ENCODE data around the gene USH1C.

The USH1C gene

GRCh38 chr11:17496406-17496805 lies 47.8 kb downstream of the USH1C start:
- ATAC-seq, result peak; percentile 16; the same call in 1 of the 3 replicates
- no peak for TF ChIP-seq OSR1 (CRISPR knock-in tag; IDR thresholded peaks at IDR 0.05)
- TF ChIP-seq RARB (CRISPR knock-in tag; IDR thresholded peaks at IDR 0.05), result no peak
- TF ChIP-seq ZNF565 (CRISPR knock-in tag; conservative IDR thresholded peaks at IDR 0.05; ENCODE audit: low read depth), result no peak
- TF ChIP-seq ARNTL (CRISPR knock-in tag; IDR thresholded peaks at IDR 0.05; ENCODE audit: borderline replicate concordance, low read depth), result no peak
- no peak for TF ChIP-seq ESRRG (CRISPR knock-in tag; IDR thresholded peaks at IDR 0.05)
- TF ChIP-seq SNAI2 (CRISPR knock-in tag; IDR thresholded peaks at IDR 0.05), result no peak
- TF ChIP-seq ZC3H10 (CRISPR knock-in tag; IDR thresholded peaks at IDR 0.05), result no peak
- TF ChIP-seq BACH2 (CRISPR knock-in tag; IDR thresholded peaks at IDR 0.05; ENCODE audit: borderline replicate concordance), result no peak

- TF ChIP-seq ESRRG (CRISPR knock-in tag; IDR thresholded peaks at IDR 0.05) (no peak), ZNF70 (CRISPR knock-in tag; IDR thresholded peaks at IDR 0.05) (no peak), ARNTL (CRISPR knock-in tag; IDR thresholded peaks at IDR 0.05; ENCODE audit: borderline replicate concordance, low read depth) (no peak), CSDC2 (CRISPR knock-in tag; IDR thresholded peaks at IDR 0.05) (no peak), ZFP30 (CRISPR knock-in tag; IDR thresholded peaks at IDR 0.05) (no peak), ZNF565 (CRISPR knock-in tag; conservative IDR thresholded peaks at IDR 0.05; ENCODE audit: low read depth) (no peak), TSHZ2 (CRISPR knock-in tag; IDR thresholded peaks at IDR 0.05) (no peak), CSRNP3 (CRISPR knock-in tag; IDR thresholded peaks at IDR 0.05) (no peak), OSR1 (CRISPR knock-in tag; IDR thresholded peaks at IDR 0.05) (no peak), ZC3H10 (CRISPR knock-in tag; IDR thresholded peaks at IDR 0.05) (no peak)
- no peak for ATAC-seq
Measured at GRCh38 chr11:17494019-17494418, 50.2 kb downstream of the USH1C start.

GRCh38 chr11:17490938-17491337 lies 53.3 kb downstream of the USH1C start:
- TF ChIP-seq ZFP30 (CRISPR knock-in tag; IDR thresholded peaks at IDR 0.05), result no peak
- TF ChIP-seq, protein P1, sequence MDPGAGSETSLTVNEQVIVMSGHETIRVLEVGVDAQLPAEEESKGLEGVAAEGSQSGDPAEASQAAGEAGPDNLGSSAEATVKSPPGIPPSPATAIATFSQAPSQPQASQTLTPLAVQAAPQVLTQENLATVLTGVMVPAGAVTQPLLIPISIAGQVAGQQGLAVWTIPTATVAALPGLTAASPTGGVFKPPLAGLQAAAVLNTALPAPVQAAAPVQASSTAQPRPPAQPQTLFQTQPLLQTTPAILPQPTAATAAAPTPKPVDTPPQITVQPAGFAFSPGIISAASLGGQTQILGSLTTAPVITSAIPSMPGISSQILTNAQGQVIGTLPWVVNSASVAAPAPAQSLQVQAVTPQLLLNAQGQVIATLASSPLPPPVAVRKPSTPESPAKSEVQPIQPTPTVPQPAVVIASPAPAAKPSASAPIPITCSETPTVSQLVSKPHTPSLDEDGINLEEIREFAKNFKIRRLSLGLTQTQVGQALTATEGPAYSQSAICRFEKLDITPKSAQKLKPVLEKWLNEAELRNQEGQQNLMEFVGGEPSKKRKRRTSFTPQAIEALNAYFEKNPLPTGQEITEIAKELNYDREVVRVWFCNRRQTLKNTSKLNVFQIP (CRISPR knock-in tag; IDR thresholded peaks at IDR 0.05; ENCODE audit: borderline replicate concordance, low read depth), result no peak
- no peak for TF ChIP-seq ZC3H10 (CRISPR knock-in tag; IDR thresholded peaks at IDR 0.05)
- TF ChIP-seq TOX (CRISPR knock-in tag; IDR thresholded peaks at IDR 0.05; ENCODE audit: borderline replicate concordance), result no peak
- TF ChIP-seq, protein P2, sequence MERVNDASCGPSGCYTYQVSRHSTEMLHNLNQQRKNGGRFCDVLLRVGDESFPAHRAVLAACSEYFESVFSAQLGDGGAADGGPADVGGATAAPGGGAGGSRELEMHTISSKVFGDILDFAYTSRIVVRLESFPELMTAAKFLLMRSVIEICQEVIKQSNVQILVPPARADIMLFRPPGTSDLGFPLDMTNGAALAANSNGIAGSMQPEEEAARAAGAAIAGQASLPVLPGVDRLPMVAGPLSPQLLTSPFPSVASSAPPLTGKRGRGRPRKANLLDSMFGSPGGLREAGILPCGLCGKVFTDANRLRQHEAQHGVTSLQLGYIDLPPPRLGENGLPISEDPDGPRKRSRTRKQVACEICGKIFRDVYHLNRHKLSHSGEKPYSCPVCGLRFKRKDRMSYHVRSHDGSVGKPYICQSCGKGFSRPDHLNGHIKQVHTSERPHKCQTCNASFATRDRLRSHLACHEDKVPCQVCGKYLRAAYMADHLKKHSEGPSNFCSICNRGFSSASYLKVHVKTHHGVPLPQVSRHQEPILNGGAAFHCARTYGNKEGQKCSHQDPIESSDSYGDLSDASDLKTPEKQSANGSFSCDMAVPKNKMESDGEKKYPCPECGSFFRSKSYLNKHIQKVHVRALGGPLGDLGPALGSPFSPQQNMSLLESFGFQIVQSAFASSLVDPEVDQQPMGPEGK (CRISPR knock-in tag; IDR thresholded peaks at IDR 0.05; ENCODE audit: borderline replicate concordance), result no peak
- no peak for TF ChIP-seq BACH2 (CRISPR knock-in tag; IDR thresholded peaks at IDR 0.05; ENCODE audit: borderline replicate concordance)
- TF ChIP-seq PPARA (CRISPR knock-in tag; IDR thresholded peaks at IDR 0.05; ENCODE audit: borderline replicate concordance), result no peak
- no peak for TF ChIP-seq RARB (CRISPR knock-in tag; IDR thresholded peaks at IDR 0.05)
- no peak for TF ChIP-seq OSR1 (CRISPR knock-in tag; IDR thresholded peaks at IDR 0.05)
- no peak for TF ChIP-seq ARNTL (CRISPR knock-in tag; IDR thresholded peaks at IDR 0.05; ENCODE audit: borderline replicate concordance, low read depth)
- TF ChIP-seq TCF4 (CRISPR knock-in tag; IDR thresholded peaks at IDR 0.05; ENCODE audit: borderline replicate concordance), result no peak
- no peak for TF ChIP-seq ZNF8 (CRISPR knock-in tag; IDR thresholded peaks at IDR 0.05)
- TF ChIP-seq ESRRG (CRISPR knock-in tag; IDR thresholded peaks at IDR 0.05), result no peak
- TF ChIP-seq GLIS3 (CRISPR knock-in tag; IDR thresholded peaks at IDR 0.05), result no peak
- TF ChIP-seq ZFP3 (CRISPR knock-in tag; IDR thresholded peaks at IDR 0.05), result no peak
- ATAC-seq, result no peak

DNA sequence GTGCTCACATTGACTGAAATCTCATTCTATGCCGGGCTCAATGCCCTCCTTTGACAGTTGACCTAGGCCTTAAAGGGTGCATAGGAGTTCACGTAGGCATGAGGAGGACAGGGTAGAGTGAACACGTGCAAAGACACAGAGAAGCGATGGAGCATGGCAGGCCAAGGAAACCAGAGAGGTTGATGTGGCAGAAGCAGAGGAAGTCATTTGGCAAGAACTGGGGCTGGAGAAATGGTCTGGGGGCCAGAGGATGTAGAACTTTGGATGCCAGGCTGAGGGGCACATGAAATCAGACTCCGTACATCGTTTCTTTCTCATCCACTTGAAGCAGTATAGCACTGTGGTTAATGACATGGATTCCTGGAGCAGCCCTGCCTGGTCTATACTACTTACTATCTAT lies 54.0 kb downstream of the USH1C start:
- ATAC-seq, result no peak
- TF ChIP-seq ZNF70 (CRISPR knock-in tag; IDR thresholded peaks at IDR 0.05), result no peak
- no peak for TF ChIP-seq ZC3H10 (CRISPR knock-in tag; IDR thresholded peaks at IDR 0.05)
- no peak for TF ChIP-seq ZFP30 (CRISPR knock-in tag; IDR thresholded peaks at IDR 0.05)
- no peak for TF ChIP-seq CSDC2 (CRISPR knock-in tag; IDR thresholded peaks at IDR 0.05)
- TF ChIP-seq CSRNP3 (CRISPR knock-in tag; IDR thresholded peaks at IDR 0.05), result no peak

Measured in SK-N-SH treated with all-trans-retinoic acid at 6 μM for 48 hours (cell line).